Body of pancreas (tissue), 4 donors: ENCODE measurements around the gene SCO2.

Source experiments
- CTCF ChIP-seq, 7 experiments: fragments of 450-650 bp in 4 of 7; fragments of 200-600 bp in 3 of 7; sonication (generic) in 3 of 7; IDR thresholded peaks; one replicate each; pipeline ENCODE4 v1.5.1; 2016 to 2019; ENCODE audit warnings: antibody characterized with exemption in 7 of 7
- POLR2A ChIP-seq, 3 donors: fragments of 450-650 bp; IDR thresholded peaks; one replicate each; pipeline ENCODE4 v1.6.1; 2016; ENCODE audit warnings: antibody characterized with exemption in 3 of 3, mild to moderate bottlenecking in 2 of 3

- TF ChIP-seq CTCF (IDR thresholded peaks at IDR 0.05) (no peak), POLR2A (IDR thresholded peaks at IDR 0.05) (no peak)
These were observed 46.1 kb upstream of the SCO2 start for GRCh38 chr22:50571264-50572175.
